Activated T-helper 17 cell treated with anti-CD3 and anti-CD28 coated beads, Interleukin-2, amount 50 U/mL, for 72 hours (primary cell): ENCODE measurements around the gene ADGB. TPM values are rescaled to one million over a fixed set of nuclear protein-coding genes. Genes with fewer than 3 reads are reported as not detected.

Experiments used
- ATAC-seq: fragments of 150-1000 bp; cut with Tn5 transposase; replicated peaks from 2 replicates; pipeline ENCODE4 v1.10.0; 2021; ENCODE audit warnings: mild to moderate bottlenecking, moderate library complexity
- H3K27ac Mint-ChIP-seq: one replicate; pipeline ENCODE4 v1.8.0; 2022; ENCODE audit warnings: mixed read lengths
- H3K27me3 Mint-ChIP-seq: one replicate; pipeline ENCODE4 v1.8.0; 2022; ENCODE audit warnings: mixed read lengths
- H3K36me3 Mint-ChIP-seq: one replicate; pipeline ENCODE4 v1.8.0; 2022; ENCODE audit warnings: low read depth, mild to moderate bottlenecking, mixed read lengths
- H3K4me1 Mint-ChIP-seq: one replicate; pipeline ENCODE4 v1.8.0; 2022; ENCODE audit warnings: mixed read lengths
- H3K4me3 Mint-ChIP-seq: one replicate; pipeline ENCODE4 v1.8.0; 2022; ENCODE audit warnings: mild to moderate bottlenecking, mixed read lengths
- H3K9me3 Mint-ChIP-seq: one replicate; pipeline ENCODE4 v1.8.0; 2022; ENCODE audit warnings: mixed read lengths
- total RNA-seq, 2 donors: library from RNA; stranded (reverse); gene quantifications; one replicate each; pipeline ENCODE4 v1.2.3, GENCODE V29; 2022

The ADGB gene
- total RNA-seq, 2 donors from 2014 or later, result not detected

GRCh38 chr6:146593986-146594385 lies 4.8 kb upstream of the ADGB start:
- no peaks in the 10 kb centered on the region for H3K9me3 Mint-ChIP-seq

GRCh38 chr6:146594495-146594894 lies 4.3 kb upstream of the ADGB start:
- Mint-ChIP-seq H3K4me3 (no peak overlapping the region), H3K27me3 (peaks cover 18% of the 10 kb centered on the region), H3K27ac (no peak overlapping the region), H3K9me3 (no peaks in the 10 kb centered on the region), H3K36me3 (no peaks in the 10 kb centered on the region), H3K4me1 (peaks cover 5% of the 10 kb centered on the region)
- ATAC-seq, result no peak

More at GRCh38 chr6:146593986-146594385, 4.8 kb upstream of the ADGB start:
- Mint-ChIP-seq H3K36me3 (no peaks in the 10 kb centered on the region), H3K27ac (no peak overlapping the region), H3K4me1 (peaks cover 2% of the 10 kb centered on the region), H3K27me3 (peaks cover 15% of the 10 kb centered on the region), H3K4me3 (no peak overlapping the region)
- ATAC-seq, result no peak

- Mint-ChIP-seq H3K36me3 (no peaks in the 10 kb centered on the region), H3K4me3 (no peak overlapping the region), H3K27ac (no peak overlapping the region), H3K27me3 (peaks cover 28% of the 10 kb centered on the region), H3K4me1 (peaks cover 5% of the 10 kb centered on the region), H3K9me3 (no peaks in the 10 kb centered on the region)
- no peak for ATAC-seq
Observed at GRCh38 chr6:146595972-146596731, 2.6 kb upstream of the ADGB start.

GRCh38 chr6:146601352-146601751 lies 2.6 kb downstream of the ADGB start:
- H3K4me1 Mint-ChIP-seq, result peaks cover 5% of the 10 kb centered on the region
- peaks cover 26% of the 10 kb centered on the region for H3K27me3 Mint-ChIP-seq
- ATAC-seq, result no peak
- no peak overlapping the region for H3K27ac Mint-ChIP-seq
- H3K36me3 Mint-ChIP-seq, result no peaks in the 10 kb centered on the region
- no peak overlapping the region for H3K4me3 Mint-ChIP-seq
- no peaks in the 10 kb centered on the region for H3K9me3 Mint-ChIP-seq

GRCh38 chr6:146602526-146602925 lies 3.8 kb downstream of the ADGB start:
- Mint-ChIP-seq H3K4me3 (no peak overlapping the region), H3K27ac (no peak overlapping the region), H3K27me3 (peaks cover 26% of the 10 kb centered on the region), H3K9me3 (no peaks in the 10 kb centered on the region), H3K4me1 (peaks cover 5% of the 10 kb centered on the region), H3K36me3 (no peaks in the 10 kb centered on the region)
- ATAC-seq, result no peak

GRCh38 chr6:146613947-146614346 lies 15.2 kb downstream of the ADGB start:
- H3K36me3 Mint-ChIP-seq, result no peaks in the 10 kb centered on the region
- ATAC-seq, result no peak
- no peaks in the 10 kb centered on the region for H3K9me3 Mint-ChIP-seq
- H3K27me3 Mint-ChIP-seq, result no peaks in the 10 kb centered on the region
- H3K4me1 Mint-ChIP-seq, result no peaks in the 10 kb centered on the region
- no peak overlapping the region for H3K4me3 Mint-ChIP-seq
- H3K27ac Mint-ChIP-seq, result no peak overlapping the region

- Mint-ChIP-seq H3K9me3 (peaks cover 3% of the 10 kb centered on the region), H3K27me3 (no peaks in the 10 kb centered on the region), H3K4me1 (no peaks in the 10 kb centered on the region), H3K27ac (no peak overlapping the region), H3K4me3 (no peak overlapping the region), H3K36me3 (no peaks in the 10 kb centered on the region)
- no peak for ATAC-seq
Observed at GRCh38 chr6:146620655-146621054, 21.9 kb downstream of the ADGB start.

- ATAC-seq, result no peak
- H3K9me3 Mint-ChIP-seq, result peaks cover 3% of the 10 kb centered on the region
- H3K27ac Mint-ChIP-seq, result no peak overlapping the region
- H3K4me1 Mint-ChIP-seq, result peaks cover 4% of the 10 kb centered on the region
- no peaks in the 10 kb centered on the region for H3K36me3 Mint-ChIP-seq
- H3K27me3 Mint-ChIP-seq, result peaks cover 14% of the 10 kb centered on the region
- H3K4me3 Mint-ChIP-seq, result no peak overlapping the region
Observed at GRCh38 chr6:146628350-146628749, 29.6 kb downstream of the ADGB start.

- H3K27ac Mint-ChIP-seq, result no peak overlapping the region
- no peaks in the 10 kb centered on the region for H3K36me3 Mint-ChIP-seq
- H3K27me3 Mint-ChIP-seq, result peaks cover 14% of the 10 kb centered on the region
- ATAC-seq, result no peak
- H3K4me1 Mint-ChIP-seq, result peaks cover 4% of the 10 kb centered on the region
- no peak overlapping the region for H3K4me3 Mint-ChIP-seq
- no peaks in the 10 kb centered on the region for H3K9me3 Mint-ChIP-seq
Observed at GRCh38 chr6:146634022-146634421, 35.2 kb downstream of the ADGB start.

- Mint-ChIP-seq H3K36me3 (no peaks in the 10 kb centered on the region), H3K9me3 (no peaks in the 10 kb centered on the region), H3K4me3 (no peak overlapping the region), H3K4me1 (peaks cover 4% of the 10 kb centered on the region), H3K27me3 (peaks cover 24% of the 10 kb centered on the region), H3K27ac (no peak overlapping the region)
- no peak for ATAC-seq
Observed at GRCh38 chr6:146635165-146635564, 36.4 kb downstream of the ADGB start.

- Mint-ChIP-seq H3K9me3 (no peaks in the 10 kb centered on the region), H3K27me3 (peaks cover 22% of the 10 kb centered on the region), H3K27ac (no peak overlapping the region), H3K36me3 (no peaks in the 10 kb centered on the region), H3K4me1 (peaks cover 4% of the 10 kb centered on the region), H3K4me3 (no peak overlapping the region)
- no peak for ATAC-seq
Observed at GRCh38 chr6:146636481-146636880, 37.7 kb downstream of the ADGB start.

- no peak overlapping the region for H3K4me3 Mint-ChIP-seq
- ATAC-seq, result no peak
- peaks cover 14% of the 10 kb centered on the region for H3K27me3 Mint-ChIP-seq
- H3K27ac Mint-ChIP-seq, result no peak overlapping the region
- H3K9me3 Mint-ChIP-seq, result no peaks in the 10 kb centered on the region
- H3K4me1 Mint-ChIP-seq, result no peaks in the 10 kb centered on the region
- H3K36me3 Mint-ChIP-seq, result no peaks in the 10 kb centered on the region
Observed at GRCh38 chr6:146642921-146643320, 44.1 kb downstream of the ADGB start.

GRCh38 chr6:146650799-146651481 lies 52.2 kb downstream of the ADGB start:
- no peak for ATAC-seq
- Mint-ChIP-seq H3K36me3 (no peaks in the 10 kb centered on the region), H3K9me3 (no peaks in the 10 kb centered on the region), H3K27ac (no peak overlapping the region), H3K27me3 (no peaks in the 10 kb centered on the region), H3K4me1 (no peaks in the 10 kb centered on the region), H3K4me3 (no peak overlapping the region)

- Mint-ChIP-seq H3K4me3 (no peak overlapping the region), H3K27me3 (no peaks in the 10 kb centered on the region), H3K27ac (no peak overlapping the region), H3K36me3 (no peaks in the 10 kb centered on the region), H3K4me1 (no peaks in the 10 kb centered on the region), H3K9me3 (no peaks in the 10 kb centered on the region)
- no peak for ATAC-seq
Observed at GRCh38 chr6:146651482-146651863, 52.7 kb downstream of the ADGB start.

GRCh38 chr6:146657432-146657831 lies 58.7 kb downstream of the ADGB start:
- Mint-ChIP-seq H3K27ac (no peak overlapping the region), H3K4me3 (no peak overlapping the region), H3K36me3 (no peaks in the 10 kb centered on the region), H3K4me1 (no peaks in the 10 kb centered on the region), H3K9me3 (peaks cover 5% of the 10 kb centered on the region), H3K27me3 (peaks cover 3% of the 10 kb centered on the region)
- ATAC-seq, result no peak
